Hematopoietic multipotent progenitor cell treated with erythropoietin and hydrocortisone succinate and interleukin-3 and kit ligand, for 4 days (in vitro differentiated cells): ENCODE results near the gene METTL25B.
"Not testable (repeated sequence)": the region's sequence is repeated elsewhere in the genome, so short reads cannot be mapped to it uniquely, and the experiment has no call there.

ENCODE experiments used
- DNase-seq: peaks from one replicate; pipeline ENCODE4 v3.0.0-alpha.2; 2015

The METTL25B gene

DNA sequence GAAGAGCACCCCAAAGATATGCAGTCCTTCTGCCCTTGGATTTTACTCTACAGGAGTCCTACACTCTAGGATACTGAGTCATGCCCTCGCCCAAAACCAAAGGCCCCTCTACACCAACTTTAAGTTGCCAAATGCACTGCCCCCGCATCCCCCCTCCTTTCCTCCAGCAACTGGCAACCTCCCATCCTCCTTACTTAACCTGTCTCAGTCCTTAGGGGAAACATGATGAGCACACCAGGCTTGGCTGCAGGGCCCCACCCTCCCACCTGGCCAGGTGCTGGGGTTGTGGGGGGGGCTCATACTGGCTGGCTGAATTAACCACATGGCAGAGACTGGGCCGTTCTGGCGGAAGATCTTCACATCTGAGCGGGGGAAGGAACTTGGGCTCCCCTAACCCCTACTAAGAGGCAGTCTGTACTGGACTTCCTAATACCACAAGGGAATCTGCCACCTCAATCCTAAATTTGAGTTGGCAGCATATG lies 22.0 kb downstream of the METTL25B start:
- peak; percentile 74 for DNase-seq

DNA sequence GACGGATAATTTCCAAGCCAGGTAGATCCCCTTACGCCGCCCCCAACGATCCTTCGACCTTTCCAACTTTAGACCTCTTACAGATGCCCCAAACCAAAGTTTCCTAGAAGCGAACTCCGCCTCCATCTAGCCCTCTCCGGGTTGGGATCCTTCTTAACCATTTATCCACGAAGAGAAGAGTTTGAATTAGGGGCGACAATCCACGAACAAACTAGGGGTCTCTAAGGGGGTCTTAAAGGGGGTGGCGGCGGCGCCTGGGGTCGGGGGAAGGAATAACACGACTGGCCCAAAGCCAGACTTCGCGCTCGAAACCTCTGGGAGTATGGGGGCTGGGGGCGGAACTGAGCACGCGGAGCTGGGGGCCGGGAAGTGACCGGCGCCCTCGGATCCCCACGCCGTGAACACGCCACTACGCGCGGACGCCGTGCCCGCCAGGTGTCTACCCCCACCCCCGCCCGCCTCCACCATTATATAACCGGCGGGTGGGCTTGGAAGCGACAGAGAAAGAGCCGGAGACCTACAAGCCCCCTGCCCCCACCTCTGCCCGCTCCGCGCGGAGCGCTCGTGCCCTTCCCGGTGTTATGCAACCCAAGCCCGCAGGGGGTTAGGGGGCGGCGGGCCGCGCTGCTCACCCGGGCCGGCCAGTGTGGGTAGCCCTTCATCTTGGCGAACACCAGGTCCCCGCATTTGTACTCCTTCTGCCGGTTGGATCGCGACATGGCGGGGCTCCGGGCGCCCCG lies 22.6 kb downstream of the METTL25B start:
- DNase-seq: peak; percentile 62

DNA sequence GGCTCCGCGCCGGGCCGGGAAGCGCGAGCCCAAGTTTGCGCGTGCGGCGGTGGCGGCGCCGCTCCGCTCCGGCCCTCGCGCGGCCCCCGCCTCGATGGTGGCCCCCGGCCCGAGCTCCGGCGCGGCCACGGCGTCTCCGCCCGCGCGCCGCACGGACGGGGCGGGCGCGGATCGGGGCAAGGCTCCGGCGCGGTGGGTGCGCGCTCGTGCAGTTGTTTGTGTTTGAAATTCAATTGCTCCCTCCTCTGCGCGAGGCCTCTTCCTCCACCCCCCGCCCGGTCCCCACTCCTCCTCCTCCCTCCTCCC lies 23.1 kb downstream of the METTL25B start, which contains the start of gene HDGF:
HDGF (minus strand) TSS at position 225 of the 306 bp plus-strand sequence. CDS start 246 bp downstream, outside the sequence.
- no peak for DNase-seq

DNA sequence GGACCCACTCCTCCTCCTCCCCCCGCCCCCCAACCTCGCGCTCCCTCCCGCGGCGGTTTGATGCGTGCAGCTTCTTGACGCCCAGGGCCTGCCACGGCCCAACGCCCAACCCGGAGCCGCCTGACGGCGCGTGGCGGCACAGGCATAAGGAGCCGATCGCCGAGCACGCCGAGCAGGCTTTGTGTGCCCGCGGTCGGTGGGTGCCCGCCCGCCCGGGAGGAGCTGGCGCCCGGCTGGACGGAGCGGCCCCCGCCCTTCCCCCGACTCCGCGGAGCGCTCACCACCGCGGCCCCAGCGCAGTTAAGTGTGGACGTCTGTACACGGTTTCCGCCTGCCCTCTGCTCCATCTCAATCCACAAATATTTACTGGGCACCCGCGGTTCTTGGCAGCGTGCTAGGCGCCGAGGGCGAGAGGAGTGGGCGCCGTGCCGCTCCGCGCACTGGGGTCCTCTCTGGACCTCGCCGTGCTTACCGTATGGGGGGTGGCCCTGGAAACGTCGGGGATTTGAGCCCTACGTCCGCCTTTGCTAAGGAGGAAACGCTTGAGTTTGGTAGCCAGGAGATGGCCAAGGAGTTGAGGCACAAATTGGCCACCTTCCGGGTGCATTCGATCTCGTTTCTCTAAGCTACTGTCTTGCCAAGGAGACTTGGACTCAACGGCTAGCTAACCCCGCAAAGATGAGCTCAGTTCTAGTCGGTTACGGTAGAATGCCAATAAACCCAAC lies 23.6 kb downstream of the METTL25B start:
- DNase-seq: peak; percentile 99

DNA sequence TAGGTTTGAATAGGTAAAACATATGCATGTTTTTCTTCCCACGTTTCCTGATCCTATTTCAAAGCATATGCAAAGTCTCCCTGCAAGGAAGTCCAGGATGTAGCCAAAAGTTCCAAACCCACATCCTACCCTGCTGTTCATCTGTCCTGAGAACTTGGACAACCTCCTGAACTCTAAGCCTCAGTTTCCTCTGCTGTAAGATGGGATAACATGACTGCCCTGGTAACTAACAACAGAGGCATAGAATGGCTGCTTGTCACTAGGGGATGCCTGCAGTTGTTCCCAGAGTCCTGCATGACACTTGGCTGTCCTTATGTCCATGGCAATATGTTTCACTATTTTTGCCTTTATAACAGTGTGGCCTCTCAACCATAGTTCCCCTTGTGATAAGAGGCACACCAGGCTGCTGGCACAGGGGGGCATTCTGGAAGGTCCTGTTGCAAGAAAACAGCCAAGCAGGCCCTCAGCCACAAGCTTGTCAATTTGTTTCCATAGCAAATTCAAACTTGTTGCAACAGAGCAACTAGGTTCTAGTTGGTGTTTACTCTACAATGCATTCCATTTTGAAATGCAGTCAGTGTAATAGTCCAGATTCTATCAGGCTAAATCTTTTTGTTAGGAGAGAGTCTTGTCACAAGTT lies 24.7 kb downstream of the METTL25B start:
- peak; percentile 80 for DNase-seq

DNA sequence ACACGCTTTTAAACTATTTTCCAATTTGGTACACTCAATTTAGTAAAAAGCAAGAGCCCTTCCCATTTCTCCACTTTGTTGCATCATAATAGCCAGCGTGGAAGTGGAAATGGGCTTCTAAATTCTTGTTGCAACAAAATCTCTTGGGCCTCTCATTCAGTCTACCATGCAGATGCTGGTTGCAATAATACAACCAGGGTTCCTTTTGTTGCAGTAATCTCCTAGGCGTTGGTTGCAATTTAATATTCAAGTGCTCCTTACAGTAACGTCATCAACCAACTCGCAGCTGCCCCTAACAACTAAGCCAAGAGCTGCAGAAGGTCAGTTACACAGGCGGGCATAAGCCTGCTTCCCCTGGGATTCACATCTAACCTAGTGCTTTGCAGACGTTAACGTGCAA lies 25.9 kb downstream of the METTL25B start:
- DNase-seq: no peak

DNA sequence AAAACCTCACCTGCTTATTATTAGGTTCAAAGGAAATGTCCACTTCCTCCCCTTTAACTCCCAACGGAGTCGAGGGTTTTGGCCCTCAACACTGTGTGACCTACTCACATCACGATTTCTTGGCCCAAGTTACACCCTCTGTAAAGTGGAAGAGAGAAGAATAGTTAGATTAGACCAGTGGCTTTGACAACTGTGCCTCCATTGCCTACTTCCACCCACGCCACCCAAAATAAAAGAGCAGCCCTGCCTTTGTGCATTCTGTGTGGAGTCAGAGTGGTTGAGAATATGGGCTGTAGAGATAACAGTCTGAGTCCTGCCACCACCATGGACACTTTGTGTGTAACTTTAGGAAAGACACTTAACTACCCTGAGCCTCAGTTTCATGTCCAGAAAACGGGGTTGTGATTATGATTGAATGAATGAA lies 27.3 kb downstream of the METTL25B start:
- peak; percentile 73 for DNase-seq

DNA sequence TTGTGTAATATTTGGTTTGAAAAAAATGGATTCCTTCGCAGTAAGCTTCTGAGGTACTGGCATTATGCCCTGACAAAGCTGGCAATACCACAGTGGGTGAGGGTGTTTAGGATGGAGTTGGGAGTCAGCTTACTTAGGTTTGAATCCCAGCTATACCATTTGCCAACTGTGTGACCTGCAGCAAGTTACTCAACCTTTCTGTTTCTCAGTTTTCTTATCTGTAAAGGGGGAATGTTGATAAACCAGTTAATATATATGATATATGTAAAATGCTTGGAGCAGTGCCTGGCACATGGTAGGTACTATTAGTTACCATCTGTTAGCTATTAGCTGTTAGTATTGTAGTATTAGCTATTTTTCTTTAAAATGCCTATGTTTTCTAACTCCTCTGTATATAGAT lies 28.1 kb downstream of the METTL25B start:
- DNase-seq: no peak

DNA sequence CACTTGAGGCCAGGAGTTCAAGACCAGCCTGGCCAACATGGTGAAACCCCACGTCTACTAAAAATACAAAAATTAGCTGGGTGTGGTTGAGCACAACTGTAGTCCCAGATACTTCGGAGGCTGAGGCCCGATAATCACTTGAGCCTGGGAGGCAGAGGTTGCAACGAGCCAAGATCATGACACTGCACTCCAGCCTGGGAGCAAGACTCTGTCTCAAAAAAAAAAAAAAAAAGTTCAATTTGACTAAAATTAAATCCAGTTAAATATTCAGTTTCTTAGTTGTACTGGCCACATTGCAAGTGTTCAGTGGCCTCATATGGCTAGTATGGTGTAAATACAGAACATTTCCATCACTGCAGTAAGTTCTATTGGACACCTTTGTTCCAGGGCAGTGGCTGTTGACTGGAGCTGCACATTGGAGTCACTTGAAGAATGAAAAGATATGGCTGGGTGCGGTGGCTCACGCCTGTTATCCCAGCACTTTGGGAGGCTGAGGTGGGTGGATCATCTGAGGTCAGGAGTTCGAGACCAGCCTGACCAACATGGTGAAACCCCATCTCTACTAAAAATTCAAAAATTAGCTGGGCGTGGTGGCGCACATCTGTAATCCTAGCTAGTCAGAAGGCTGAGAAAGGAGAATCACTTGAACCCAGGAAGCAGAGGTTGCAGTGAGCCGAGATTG lies 29.4 kb downstream of the METTL25B start:
- DNase-seq: not testable (repeated sequence)

DNA sequence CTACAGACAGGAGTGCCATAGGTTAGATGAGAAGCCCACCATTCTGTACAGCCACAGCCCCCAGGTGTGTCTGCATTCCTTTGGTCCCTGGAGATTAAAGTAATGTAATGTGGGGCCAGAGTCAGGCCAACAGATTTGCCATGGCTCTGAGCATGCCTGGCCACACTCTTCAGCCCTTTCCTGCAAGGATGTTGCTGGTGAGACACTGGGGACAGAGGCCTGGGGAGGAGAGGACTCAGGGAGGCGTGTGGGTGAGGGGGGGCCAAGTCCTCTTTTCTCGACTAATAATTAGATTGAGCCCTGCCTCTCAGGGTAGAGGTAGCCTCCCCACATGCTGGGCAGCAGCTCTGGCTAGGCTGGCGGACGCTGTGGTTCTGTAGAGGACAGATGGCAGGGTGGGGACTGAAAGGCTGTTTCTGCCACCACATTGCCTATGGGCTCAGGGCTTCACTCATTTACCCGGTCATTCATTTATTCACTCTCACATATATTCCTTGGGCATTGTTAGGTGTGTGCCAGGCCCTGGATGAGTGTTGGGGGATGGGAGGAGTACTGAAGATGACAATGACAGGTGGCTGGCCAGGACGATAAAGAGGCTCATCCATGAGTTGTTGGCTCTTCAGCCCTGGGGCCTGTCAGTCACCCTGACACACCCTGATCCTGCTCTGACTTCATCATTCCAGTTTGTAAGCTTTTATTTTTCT lies 32.0 kb downstream of the METTL25B start:
- no peak for DNase-seq

DNA sequence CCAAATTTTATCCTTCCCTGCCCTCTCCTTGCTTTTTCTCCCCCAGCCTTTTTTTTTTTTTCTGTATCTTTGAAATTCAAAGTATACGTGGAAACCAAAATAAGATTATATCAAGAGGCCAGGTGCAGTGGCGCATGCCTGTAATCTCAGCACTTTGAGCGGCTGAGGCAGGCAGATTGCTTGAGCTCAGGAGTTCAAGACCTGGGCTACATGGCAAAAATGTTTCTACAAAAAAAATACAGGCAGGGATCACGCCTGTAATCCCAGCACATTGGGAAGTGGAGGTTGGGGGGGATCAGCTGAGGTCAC lies 32.5 kb downstream of the METTL25B start:
- no peak for DNase-seq

DNA sequence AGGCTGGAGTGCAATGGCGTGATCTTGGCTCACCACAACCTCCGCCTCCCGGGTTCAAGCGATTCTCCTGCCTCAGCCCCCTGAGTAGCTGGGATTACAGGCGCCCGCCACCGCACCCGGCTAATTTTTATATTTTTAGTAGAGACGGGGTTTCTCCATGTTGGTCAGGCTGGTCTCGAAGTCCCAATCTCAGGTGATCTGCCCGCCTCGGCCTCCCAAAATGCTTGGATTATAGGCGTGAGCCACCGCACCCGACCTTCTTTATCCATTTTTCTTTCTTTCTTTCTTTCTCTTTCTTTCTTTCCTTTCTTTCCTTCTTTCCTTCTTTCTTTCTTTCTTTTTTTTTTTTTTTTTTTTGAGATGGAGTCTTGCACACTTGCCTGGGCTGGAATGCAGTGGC lies 36.9 kb downstream of the METTL25B start:
- not testable (repeated sequence) for DNase-seq

DNA sequence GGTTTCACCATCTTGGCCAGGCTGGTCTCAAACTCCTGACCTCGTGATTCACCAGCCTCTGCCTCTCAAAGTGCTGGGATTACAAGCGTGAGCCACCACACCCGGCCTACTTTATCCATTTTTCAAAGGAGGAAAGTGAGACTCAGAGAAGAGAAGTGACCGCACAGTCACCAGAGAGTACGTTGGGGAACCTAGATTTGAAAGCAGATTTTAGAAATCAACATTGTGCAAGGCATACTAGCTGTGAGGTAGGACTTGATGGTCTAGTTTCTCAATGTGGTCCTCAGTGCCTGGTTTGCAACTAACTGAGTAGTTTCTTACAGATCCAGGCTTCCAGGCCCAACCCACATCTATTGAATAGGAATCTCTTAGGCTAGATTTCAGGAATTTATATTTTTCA lies 37.4 kb downstream of the METTL25B start:
- DNase-seq: no peak

DNA sequence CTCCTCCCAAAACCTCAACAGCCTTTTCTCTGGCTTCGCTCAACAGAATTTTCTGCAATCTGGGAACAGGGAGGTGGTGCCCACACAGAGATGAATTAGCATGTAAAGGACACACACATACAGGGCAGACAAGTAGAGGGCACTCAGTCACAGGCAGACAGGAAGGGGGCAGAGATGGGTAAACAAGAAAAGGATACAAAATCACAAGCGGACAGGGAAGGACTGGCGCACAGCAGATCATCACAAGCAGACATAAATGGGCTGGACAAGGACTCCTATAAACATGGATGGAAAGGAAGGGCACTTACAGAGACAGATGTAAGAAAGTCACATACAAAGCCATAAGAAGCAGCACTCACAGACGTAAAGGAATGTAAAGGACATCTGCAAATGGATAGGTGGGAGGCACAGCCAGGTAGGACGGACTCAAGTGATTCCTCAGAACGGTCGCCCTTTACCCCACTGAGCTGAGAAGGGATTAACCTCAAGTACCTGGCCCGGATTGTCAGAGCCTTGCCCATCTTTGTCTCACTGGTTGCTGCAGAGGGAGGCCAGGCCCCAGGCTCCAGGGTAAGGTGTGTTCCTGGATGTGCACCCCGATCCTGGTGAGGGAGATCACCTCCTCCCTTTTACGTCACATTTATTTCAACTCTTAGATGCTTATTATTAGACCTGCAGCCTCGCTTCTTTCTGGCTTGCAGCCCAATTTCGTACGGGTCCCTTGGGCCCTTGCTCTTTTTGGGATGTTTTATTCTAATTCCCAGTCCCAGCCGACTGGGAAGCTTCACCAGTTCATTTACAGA lies 38.2 kb downstream of the METTL25B start:
- no peak for DNase-seq

DNA sequence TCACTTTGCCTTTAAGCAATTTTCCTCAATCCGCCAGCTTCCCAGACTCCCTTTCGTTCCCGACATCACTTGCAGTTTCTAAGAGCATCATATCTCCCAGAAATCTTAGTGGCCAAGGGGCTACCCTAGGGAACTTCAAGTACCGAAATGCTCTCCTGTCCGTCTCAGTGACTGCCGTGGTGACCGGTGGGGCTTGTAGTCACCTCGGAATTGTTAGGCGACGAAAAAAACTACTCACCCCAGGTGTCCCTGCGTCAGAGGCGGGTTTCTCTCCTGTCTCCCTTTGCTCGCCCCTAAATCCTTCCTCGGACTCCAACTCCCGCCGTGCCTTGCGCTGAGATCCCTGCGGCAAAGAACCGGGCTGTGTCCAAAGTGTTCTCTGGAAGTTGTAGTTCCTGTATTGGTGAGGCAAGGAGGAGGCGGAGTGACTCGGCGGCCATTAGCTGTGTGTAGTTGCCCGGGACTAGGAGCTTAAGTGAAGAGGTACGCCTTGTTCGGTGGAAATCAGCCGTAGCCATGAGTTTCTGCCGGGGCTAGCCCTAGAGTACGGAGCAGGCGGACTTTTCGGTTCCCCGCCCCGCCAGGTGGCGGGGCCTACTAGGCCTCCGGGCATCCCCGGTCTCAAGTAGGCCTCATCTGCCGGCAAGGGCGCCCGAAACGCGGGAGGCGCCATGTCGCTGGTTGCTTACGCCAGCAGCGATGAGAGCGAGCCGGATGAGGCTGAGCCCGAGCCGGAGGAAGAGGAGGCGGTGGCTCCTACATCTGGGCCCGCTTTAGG lies 39.0 kb downstream of the METTL25B start, which contains the start of gene PRCC:
PRCC (plus strand) TSS at position 435 of the 778 bp plus-strand sequence; CDS start at position 672, 237 bp downstream.
- DNase-seq: peak; percentile 100

DNA sequence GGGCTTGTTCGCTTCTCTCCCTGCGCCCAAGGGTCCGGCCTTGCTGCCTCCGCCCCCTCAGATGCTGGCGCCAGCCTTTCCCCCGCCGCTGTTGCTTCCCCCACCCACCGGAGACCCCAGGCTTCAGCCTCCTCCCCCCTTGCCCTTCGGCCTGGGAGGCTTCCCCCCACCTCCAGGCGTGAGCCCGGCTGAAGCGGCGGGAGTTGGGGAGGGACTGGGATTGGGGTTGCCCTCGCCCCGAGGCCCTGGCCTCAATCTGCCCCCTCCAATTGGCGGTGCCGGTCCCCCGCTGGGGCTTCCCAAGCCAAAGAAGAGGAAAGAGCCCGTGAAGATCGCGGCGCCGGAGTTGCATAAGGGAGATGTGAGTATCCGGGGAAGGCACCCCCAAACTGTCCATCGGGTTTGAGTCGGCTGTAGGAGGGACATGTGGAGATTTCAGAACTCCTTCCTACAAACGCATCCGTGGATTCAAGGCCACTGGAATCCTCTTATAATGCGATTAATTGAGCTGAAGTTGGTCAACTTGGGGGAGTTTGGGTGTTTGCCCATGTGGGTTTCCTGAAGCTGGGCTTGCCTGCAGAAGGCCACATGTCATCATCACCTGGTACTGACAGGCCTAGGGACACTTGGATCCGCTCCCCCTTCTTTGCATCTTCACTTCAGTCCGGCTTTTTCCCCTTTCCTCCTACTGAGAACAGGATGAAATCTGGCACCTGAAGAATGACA lies 39.8 kb downstream of the METTL25B start:
- no peak for DNase-seq

DNA sequence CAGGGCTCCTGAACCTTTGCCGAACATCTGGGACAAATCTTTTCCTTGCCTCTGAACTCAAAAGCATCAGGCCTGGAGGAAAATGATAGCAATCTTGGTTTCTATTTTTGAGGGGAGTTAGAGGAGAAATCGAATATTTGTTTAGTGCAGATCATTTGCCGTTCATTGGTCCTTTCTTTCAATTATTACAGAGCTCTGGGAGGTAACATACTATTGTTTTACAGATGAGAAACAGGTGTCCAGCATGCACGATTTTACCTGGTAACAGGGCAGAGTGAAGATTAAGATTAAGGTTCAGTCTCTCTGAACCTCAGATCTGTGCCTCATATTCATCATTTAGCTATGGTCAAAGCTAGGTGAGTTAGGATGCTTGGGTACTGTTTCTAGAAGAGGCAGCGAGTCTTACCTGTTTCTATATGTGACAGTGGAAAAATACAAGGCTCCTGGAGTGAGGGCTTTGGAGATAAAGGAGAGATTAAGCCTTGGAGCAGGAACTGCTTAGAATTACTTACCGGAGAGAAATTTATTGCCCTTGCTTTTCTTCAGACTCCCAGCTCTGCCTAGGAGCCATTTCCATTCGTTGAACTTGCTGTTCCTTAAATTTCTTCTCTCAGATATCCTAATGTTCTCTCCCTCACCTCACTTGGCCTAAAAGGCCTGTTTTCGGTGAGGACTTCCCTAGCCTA lies 40.5 kb downstream of the METTL25B start:
- no peak for DNase-seq

DNA sequence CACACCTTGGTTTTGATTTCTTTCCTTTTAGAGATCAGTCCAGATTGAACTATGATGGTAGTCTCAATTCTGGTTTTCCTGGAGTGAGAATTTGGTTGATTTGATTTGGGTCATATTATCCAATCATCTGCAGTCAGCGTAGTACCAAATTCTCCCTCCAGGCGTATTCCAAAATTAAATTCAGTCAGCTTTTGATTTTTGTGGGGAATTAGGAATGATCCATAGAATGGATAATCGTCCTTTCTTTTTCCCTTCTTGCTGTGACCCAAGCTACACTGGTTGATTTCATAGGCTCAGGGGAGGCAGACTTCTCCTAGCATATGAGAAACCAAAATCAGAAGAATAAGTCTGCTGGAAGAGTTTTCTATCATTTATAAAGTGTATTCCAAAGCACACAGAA lies 44.0 kb downstream of the METTL25B start:
- no peak for DNase-seq

DNA sequence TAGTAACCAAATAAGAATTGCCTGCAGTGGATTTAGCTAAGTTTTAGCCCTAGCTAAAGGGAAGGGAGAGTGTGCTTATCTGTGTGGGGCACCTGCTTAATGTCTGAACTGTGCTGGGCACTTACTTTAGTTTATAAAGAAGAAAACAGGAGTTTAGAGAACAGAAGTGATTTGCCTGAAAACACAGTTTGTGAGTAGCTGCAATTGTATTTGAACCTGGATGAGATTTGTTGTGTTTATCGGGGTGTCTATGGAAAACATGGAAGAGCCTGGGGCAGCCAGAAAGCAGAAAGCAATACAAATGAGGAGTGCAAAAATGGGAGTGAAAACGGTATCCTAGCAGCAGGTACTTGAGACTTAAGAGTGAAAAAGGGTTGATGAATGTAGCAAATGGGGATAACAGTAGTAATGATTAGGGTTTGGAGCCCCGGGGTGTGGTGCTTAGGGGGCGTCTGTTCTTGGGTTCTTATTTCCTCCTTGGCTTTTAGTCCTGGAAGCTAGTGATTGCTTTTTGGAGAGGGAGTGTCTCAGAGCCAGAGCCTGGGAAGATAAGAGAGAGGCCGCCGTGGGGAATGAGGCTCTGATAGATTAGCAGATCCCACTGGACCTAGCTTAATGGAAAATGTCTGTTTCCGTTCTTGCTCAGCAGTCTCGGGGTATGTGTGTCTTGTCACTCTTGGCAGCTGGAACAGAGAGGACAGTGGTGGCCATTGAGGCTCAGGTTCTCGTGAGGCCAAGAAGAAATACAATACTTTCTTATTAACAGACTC lies 44.6 kb downstream of the METTL25B start:
- peak; percentile 76 for DNase-seq
